B cell (primary cell): ENCODE measurements around the gene SLC27A3.

Source experiments
- CTCF ChIP-seq: fragments of 200-600 bp; IDR thresholded peaks from one replicate; pipeline ENCODE4 v1.8.0; 2022; ENCODE audit warnings: antibody characterized with exemption, mild to moderate bottlenecking
- EZH2 ChIP-seq: IDR thresholded peaks from 2 replicates; pipeline ENCODE4 v1.6.1; 2012; ENCODE audit warnings: borderline replicate concordance, low read depth, mild to moderate bottlenecking, moderate library complexity, low read length; ENCODE audit not compliant: insufficient read depth, poor library complexity, severe bottlenecking

- no peak for TF ChIP-seq CTCF
- TF ChIP-seq EZH2: no peak
Observed at GRCh38 chr1:153776845-153777370, 1.7 kb downstream of the SLC27A3 start.
